Astrocyte of the hippocampus (primary cell): Measurements from ENCODE around the gene CNKSR3.
"Not testable (repeated sequence)": the region's sequence is repeated elsewhere in the genome, so short reads cannot be mapped to it uniquely, and the experiment has no call there.

Experiments
- DNase-seq: peaks from one replicate; pipeline ENCODE4 v3.0.0; 2011; ENCODE audit warnings: low read depth, low spot score

Gene CNKSR3

DNA sequence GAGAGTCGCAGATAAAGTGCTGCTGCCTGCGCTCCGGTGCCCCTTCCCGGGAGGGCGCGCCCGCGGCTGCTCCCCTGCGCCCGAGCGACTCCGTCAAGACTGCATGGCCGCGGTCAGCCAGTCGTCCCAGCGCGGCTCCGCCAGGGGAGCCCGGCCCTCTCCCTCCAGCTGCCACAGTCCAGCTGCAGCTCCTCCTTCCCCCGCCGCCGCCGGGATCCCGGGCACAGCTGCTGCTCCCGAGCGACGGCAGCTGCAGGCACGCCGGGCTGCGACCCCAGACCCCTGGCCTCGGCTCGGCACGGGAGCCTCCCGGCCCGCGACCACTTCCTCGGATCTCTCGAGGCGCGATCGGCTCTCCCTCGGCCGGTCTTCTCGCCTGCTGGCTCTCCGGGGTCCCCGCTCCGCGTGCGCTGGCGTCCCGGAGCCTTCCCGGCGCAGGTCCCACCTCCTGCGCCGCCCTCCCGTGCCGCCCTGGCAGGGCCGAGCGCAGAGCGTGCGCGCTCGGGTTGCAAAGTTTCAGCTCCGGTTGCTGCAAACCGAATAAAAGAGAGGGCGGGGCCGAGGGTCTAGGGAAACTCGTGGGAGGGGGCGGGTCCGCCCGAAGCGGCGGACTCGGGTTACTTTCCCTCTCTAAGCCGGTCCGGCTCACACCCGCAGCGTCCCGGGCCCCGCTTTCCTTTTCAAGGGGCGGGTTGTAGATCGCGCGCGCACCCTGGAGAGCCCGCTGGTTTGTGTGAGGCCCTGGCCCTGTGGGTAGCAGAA lies at the start of gene CNKSR3:
Gene CNKSR3 (minus strand): TSS at position 542 of the 762 bp plus-strand sequence. CDS start 571 bp downstream, outside the sequence.
- peak; percentile 97 for DNase-seq

DNA sequence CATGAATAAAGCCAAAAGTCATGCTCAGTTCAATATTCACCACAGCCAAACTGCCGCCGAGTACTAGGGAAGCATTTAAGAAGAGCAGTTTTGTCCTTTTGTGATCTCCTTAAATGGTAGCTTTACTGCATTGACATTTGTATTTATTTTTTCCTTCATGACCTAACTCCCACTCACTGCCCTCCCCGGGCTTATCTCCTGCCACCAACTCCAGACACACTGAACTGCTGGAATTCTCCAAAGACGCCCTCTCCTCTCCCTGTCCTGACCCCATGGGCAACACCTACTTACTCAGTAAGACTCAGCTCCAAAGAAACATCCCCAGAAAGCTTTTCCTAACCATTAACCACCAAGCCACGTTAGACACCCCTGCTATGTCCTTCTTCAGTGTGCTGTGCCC lies 48.5 kb upstream of the CNKSR3 start:
- DNase-seq, result no peak

DNA sequence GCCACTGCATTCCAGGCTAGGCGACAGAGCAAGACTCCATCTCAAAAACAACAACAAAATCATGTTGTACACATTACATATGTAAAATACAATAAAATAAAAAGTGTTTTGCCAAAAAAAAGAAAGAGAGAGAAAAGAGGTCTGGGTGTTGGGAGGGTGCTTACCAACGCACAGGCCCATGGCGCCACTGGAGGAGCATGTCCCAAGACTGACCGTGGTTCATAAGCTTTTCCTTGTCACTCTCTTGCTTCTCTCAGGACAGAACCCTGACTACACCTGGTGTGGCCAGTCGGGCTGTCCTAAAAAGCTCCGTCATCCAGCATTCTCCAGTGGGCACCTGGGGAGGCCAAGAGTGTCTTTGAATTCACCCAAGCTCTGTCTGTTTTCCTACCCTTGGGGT lies 48.0 kb upstream of the CNKSR3 start:
- no peak for DNase-seq

- peak; percentile 63 for DNase-seq
These were observed 44.7 kb upstream of the CNKSR3 start for GRCh38 chr6:154555073-154555677.

DNA sequence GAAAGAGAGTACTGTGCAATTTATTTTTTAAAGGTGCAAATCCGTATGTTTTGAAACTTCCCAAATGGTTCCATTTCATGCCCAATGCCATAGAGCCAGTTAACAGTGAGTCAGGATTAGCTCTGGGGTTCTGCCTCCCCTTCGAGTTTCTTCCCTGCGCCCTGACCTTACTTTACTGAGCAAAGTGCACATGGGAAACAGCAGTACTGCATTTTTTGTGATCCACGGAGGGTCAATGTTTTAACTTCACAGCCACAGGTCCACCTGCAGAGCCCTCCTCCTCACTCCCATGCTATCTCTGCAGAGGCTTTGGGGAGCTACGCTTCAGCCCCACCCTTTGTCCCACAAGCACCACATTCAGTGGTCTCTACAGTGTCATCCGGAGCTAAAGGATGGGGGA lies 44.0 kb upstream of the CNKSR3 start:
- no peak for DNase-seq

DNA sequence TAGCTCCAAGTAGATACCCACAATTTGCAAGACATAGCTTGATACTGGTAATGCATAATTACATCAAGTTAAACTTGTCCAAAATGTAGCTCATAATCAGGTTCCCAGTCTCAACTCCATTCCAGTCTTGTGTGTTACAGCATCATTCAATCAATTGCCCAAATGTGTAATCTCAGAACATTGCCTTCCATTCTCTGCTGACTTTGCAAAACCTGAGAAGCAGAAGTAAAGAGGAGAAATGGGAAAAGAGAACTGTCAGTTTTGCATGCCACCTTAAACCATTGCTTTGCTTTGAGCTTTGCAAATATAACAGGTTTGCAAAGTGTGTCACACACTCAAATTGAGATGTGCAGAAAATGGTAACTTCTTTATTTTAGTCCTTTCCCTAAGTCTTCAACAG lies 40.3 kb upstream of the CNKSR3 start:
- DNase-seq, result no peak

DNA sequence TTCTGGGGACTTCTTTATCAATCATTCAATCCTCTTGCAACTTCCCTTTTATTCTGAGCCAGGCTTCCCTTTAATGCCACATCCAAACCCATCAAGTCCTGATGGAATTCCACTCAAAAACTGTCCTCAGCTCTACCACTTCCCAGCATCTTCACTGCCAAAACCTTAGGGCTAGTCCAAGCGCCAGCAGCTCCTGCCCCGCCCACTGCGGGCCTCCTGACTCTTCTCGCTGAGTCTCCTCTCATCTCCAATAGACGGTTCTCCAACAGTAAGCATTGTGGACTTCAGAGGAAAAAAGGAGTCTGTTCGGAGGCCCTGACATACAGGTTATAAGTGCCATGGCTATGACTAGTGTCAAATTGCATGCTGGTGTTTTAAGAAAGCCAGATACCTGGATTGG lies 38.7 kb upstream of the CNKSR3 start:
- no peak for DNase-seq

DNA sequence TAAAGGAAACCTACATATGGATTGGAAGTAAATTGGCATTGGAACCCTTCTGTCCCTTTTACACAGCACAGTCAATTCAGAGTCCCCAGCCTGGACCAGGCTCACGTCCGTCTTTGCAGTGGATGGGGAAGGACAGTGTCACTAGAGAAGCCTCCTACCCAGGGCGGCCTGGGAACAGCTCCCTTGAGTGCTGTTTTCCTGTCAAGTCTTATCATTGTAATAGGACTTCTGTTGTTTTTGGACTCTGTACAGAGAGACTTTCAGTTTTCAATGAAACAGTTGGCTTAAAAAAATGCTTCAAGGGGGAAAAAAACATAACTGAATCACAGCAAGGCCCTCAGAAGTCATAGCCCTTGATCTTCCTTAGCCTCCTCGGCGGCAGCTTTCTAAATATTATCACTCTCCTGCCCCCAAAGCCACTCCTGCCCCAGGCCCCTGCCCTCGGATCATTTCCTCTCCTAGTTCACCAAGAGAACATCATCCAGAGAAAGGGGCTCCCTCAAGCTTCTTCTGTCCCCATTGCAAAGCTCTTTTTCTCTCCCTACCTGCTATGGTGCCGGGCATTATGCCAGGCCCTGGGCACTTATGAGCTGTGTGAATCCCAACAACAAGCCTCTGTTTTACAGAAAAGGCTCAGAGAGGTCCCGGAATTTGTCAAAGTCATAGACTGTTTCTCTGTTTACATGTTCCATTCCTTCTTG lies 37.8 kb upstream of the CNKSR3 start:
- DNase-seq, result peak; percentile 80

DNA sequence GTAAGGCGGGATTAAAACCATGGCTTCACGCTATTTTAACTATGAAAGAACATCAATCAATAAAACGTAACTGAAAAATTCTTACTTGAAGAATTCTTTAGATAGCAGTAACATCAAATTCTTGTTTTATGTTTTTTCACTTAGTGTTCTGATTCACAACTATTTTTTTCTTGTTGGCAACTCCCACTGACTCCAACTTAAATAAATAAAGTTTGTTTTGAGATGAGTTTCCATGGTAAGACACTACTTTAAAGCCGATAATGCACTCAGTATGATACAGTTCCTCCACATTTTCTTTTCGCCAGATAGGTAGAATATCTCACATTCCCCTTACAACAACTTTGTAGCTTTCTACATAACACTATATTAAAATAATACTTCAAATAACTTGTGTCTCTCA lies 33.1 kb upstream of the CNKSR3 start:
- no peak for DNase-seq

DNA sequence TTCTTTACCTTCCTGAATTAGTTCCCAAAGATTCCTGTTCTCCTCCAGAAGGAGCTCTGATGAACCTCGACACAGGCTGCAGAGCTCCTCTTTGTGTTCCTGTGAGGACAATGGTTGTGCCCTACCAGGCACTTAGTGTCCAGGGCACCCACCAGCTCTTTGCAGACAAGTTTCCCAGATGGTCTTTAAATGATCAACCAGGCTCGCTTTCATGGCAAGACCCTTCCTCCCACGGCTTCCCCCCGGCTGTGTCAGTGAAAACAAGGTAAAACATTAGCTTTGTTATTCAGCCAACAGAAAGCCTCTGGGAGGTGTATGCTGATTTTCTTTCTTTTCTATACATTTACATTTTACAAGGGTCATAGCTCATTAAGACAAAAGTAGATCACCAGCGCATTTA lies 32.3 kb upstream of the CNKSR3 start:
- no peak for DNase-seq

DNA sequence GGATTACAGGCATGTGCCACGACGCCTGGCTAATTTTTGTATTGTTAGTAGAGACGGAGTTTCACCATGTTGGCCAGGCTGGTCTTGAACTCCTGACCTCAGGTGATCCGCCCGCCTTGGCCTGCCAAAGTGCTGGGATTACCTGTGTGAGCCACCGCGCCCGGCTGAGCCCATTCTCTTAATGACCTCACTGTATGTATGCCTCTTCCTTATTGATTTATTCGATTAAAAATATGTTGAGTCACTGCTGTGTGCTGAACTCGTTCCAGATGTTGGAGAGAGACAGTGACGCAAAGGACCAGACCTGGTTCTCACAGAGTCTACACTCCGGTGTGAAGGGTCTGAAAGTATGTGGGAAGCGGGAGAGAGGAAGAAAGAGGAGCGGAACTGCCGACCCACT lies 31.4 kb upstream of the CNKSR3 start:
- DNase-seq, result not testable (repeated sequence)

DNA sequence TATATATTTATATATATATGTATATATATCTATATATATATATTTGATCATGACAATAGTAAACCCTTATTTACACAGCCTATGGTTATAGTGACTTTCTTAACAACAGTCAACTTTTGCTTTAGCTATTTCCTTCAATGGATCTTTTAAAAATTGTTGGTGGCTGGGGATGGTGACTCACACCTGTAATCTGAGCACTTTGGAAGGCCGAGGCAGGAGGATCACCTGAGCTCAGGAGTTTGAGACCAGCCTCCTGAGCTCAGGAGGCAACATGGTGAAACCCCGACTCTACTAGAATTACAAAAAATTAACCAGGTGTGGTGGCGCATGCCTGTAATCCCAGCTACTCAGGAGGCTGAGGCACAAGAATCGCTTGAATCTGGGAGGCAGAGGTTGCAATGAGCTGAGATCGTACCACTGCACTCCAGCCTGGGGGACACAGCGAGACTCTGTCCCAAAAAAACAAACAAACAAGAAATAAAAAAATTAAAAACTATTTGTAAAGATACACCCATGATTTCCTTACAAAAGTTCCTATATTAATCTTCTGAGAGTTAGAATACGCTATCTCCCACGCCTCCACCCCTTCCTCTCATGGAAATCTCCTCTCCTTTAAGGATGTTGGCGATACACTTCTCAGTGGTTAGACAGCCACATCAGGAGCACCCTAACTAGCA lies 29.2 kb upstream of the CNKSR3 start:
- DNase-seq, result no peak

- DNase-seq, result no peak
These were observed 28.2 kb upstream of the CNKSR3 start for GRCh38 chr6:154538640-154539191.

DNA sequence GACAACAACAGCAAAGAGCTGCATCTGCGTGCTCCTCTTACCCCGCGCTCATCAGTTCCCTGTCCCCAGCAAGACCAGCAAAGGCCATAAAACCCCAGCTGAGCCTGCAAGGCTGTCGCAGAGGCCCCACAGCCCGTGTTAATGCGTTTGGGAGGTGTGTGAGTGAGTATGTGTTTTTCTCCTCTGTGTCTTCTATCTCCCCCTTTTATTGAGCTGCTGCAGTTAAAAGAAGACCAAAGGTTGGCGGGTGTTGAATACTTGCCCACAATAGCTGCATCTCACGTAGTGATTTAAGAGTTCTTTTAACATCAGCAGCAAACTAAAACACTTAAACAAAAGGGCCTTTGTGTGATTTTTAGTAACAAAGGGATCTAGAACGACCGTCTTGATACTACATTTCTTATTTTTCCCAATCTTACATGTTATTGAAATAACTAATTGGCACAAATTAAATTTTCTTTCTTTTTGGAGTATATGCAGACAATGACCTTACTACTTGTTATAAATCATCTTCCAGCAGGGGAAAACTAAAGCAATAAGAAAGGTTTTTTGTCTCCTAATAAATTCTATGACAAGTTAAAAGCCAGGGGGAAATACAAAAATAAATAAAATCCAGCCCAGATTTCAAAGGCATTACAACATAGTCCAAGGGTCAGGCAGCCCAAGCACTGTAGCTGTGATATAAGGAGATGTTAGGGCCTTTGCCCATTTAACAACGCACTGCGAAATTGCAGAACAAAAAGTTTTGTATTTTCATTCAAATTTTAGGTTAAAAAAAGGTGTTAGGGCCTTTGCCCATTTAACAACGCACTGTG lies 27.2 kb upstream of the CNKSR3 start:
- no peak for DNase-seq

DNA sequence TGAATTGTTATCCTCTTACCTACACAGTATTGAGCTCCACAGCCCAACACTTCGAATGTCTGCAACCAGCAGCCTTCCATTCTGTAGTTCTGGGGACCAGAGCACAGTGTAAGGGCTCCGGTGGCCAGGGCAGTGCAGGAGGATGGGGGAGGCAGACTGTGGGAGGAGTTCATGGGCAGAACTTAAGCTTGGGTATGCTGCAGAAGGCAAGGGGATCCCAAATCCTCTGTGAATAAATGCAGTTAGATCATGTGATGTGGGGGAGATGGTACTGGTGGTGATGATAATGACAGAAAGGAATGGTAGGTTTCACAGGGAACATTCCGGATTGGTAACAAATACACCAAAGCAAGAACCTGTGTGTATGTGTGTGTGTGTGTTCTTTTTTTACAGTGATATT lies 26.5 kb upstream of the CNKSR3 start:
- no peak for DNase-seq

GRCh38 chr6:154536255-154536654 lies 25.8 kb upstream of the CNKSR3 start:
- no peak for DNase-seq

GRCh38 chr6:154535851-154536250 lies 25.4 kb upstream of the CNKSR3 start:
- DNase-seq, result no peak

DNA sequence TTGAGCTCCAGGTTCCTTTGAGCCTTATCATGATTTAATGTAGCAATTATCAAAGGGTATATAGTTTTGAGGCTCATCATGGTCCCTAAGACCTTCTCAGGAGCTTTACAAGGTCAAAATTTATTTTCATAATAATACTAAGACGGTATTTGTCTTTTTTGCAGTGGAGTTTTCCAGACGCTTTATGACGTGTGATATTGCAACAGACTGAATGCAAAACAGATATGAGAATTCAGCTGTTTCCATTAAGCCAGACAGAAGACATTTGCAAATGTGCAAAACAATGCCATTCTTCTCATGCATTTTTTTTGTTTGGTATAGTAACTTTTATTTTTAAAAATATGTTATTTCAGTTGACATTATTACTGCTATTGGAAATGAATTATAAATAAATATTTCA lies 24.7 kb upstream of the CNKSR3 start:
- no peak for DNase-seq

DNA sequence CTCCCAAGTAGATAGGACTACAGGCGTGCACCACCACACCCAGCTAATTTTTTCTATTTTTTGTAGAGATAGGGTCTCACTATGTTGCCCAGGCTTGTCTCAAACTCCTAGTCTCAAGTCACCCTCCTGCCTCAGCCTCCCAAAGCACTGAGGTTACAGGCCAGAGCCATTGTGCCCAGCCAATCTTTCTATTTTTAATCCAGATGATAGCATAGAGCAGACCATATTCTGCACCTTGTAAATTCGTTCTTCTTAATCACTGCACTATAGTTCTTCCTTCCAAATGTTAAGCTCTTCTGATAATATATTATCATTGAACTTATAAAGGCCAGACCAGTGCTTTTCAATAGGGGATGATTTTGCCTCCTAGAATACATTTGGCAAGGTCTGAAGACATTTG lies 24.0 kb upstream of the CNKSR3 start:
- DNase-seq, result no peak

- DNase-seq, result no peak
These were observed 21.9 kb upstream of the CNKSR3 start for GRCh38 chr6:154532426-154532825.

DNA sequence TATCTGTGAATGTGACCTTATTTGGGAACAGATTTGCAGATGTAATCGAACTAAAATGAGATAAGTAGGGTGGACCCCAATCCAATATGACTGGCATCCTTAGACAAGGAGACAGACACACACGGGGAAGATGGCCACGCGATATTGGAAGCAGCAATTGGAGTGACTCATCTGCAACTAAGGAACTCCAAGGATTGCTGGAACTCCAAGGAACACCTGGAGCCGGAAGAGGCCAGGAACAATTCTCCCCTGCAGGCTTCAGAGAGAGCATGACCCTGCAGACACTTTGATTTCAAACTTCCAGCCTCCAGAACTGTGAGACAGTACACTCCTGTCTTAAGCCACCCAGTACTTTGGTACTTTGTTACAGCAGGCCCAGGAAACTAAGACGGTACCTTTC lies 19.5 kb upstream of the CNKSR3 start:
- DNase-seq, result no peak
